HG03571 (cell line): Measurements from ENCODE around the gene FAM120A.

Experiments
- ATAC-seq: cut with Tn5 transposase; IDR thresholded peaks from one replicate; pipeline ENCODE4 v1.9.1; 2021; ENCODE audit not compliant: unreplicated experiment

Gene FAM120A

DNA sequence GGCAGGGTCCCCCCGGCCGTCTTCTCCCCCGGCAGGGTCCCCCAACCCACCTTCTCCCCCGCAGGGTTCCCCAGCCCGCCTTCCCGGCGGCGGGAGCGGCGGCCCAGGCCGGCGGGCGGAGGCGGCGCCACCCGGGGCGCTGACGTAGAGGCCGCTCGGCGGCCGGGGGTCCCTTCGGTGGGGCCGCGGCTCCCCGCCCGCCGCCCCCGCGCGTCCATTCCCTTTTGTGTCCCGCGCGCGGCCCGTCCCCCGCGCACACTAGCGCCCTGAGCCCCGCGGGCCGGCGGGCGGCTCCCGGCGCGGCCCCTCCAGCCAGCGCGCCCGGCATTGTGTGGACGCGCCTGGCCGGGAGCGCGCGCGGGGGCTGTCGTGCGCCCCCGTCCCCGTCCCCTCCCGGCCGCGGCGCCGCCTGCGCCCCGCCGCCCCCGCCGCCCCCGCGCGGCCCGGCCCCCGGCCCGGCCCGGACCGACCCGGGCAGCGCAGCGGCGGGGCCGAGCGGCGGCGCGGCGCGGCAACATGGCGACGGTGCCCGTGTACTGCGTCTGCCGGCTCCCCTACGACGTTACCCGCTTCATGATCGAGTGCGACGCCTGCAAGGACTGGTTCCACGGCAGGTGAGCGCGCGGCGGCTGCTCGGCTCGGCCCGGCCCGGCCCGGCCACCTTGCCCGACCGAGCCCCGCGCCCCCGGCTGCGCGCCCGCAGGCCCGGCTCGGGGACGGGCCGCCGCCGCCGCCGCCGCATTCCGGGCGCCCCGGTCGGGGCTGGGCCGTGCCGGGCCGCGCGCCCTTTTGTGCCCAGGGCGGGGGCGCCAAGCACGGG lies 125.0 kb downstream of the FAM120A start, which contains the start of gene PHF2:
Gene PHF2 (plus strand): TSS at position 327 of the 820 bp plus-strand sequence. CDS start 190 bp downstream, at position 517.
- no peak for ATAC-seq

- no peak for ATAC-seq
These were observed 125.8 kb downstream of the FAM120A start for GRCh38 chr9:93577078-93577974.

GRCh38 chr9:93577975-93578682 lies 126.6 kb downstream of the FAM120A start:
- no peak for ATAC-seq

DNA sequence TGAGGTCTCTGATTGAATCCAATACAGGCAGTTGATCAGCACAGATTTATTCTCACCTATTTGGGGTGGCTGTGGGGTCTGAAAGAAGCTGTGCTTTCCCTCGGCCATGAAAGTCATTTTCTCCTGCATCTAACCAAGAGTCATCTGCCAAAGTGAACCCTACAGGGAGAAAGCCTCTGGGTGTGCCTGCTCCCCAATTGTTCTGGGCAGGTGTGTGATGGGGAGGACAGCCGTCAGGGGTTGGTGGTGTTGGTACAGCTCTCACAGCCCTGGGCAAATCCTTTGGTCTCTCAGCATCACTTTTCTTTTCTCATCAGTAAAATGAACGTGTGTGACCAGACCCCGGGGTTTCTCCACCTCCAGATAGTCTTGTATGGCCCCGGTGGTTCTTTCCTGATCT lies 127.4 kb downstream of the FAM120A start:
- ATAC-seq = no peak

DNA sequence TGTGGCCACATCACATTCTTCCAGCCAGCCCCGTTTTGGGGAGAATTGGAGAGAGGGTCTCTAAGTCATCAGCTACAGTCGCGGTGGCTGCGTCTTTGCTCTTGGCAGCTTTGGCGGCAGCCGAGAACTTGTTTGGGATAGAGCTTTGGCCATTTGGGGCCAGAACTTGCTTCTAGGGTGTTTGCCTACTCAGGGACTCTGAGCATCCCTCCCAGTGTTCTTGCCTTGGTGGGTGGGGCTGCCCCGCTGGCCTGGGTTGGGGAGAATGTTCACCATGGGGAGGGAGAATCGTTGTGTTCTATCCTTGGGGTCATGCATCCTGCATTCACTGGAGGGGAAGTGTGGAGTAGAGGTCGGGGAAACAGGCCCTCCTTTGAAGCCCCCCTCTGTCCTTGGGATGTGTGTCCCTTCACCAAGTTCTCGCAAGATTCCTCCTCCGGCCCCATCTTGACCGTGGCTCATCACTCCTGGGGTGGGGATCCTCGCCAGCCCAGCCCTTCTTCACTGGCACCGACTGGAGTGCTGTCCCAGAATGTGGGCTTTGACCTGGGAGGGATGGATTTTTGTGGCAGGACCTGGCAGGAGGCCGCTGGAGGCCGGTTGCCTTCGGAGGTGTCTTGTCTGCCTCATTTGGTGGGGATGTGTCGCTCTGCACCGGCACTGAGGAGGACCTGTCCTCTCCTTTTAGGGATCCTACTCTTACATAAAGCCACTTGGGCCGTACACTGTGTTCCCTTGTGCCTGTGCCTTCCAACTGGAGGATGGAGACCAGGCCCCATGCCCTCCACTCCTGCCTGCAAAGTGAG lies 128.4 kb downstream of the FAM120A start:
- no peak for ATAC-seq

GRCh38 chr9:93580654-93581380 lies 129.3 kb downstream of the FAM120A start:
- no peak for ATAC-seq

DNA sequence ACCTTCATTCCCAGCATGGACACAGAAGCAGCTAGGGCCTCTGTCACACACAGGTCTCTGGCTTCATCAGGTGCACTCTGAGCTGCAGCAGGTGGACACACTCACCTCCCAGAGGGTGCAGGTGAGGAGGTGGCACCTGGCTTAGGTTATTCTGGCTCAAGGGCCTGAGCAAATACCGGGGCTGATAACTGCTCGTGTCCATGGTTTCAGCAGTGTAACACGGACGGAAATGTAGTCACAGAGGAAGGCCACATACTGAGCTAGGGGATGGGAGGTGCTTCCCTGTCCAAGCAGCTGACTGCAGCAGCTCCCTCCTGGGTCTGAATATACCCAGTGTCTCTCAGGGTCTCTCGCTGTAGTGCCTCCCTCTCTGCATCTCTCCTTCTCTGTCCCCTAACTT lies 130.6 kb downstream of the FAM120A start:
- ATAC-seq = no peak

DNA sequence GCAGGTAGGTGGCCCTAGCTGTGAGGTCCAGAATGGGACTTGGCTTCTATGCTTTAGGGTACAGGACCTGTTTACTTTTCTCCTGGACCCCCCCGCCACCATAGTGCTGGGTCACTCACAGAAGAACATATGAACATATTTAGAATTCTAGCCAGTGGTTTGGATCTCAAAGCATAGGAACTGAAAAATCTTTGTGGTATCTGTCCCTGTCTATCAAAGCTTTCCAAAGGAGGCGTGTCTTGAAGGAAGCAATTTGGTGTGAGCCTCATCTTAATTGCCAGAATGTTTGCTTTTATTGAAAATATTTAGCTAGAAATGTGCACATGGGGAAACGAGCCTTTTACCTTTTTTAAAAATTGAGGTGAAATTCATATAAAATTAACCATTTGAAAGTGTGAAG lies 131.1 kb downstream of the FAM120A start:
- no peak for ATAC-seq

DNA sequence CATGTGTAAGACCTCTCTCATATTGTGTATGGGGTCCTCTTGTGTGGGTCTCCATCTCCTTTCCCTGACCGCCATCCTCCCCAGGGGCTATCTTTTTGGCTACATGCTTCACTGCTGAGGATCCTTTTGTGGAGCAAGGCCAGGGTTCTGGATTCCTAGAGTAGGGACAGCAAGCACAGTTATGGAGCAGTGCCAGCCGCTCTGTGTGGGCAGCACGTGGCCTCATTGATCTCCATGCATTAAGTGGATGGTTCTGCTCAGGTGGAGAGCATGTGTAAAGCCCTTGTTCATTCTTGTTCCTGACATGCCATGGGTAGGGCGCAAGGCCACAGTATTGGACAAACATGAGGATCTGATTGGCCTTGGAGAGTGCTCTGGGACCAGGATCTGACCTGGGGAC lies 133.8 kb downstream of the FAM120A start:
- no peak for ATAC-seq

GRCh38 chr9:93585695-93586094 lies 134.2 kb downstream of the FAM120A start:
- ATAC-seq = no peak

- ATAC-seq = no peak
These were observed 135.0 kb downstream of the FAM120A start for GRCh38 chr9:93586290-93587057.

DNA sequence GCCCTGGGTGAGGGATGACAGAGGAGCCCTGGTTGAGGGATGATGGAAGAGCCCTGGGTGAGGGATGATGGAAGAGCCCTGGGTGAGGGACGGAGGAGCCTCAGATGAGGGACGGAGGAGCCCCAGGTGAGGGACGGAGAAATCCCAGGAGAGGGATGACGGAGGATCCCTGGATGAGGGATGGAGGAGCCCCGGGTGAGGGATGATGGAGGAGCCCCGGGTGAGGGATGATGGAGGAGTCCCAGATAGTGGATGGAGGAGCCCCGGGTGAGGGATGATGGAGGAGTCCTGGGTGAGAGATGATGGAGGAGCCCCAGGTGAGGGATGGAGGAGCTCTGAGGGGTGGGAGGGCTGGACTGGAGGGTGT lies 135.8 kb downstream of the FAM120A start:
- ATAC-seq = no peak

DNA sequence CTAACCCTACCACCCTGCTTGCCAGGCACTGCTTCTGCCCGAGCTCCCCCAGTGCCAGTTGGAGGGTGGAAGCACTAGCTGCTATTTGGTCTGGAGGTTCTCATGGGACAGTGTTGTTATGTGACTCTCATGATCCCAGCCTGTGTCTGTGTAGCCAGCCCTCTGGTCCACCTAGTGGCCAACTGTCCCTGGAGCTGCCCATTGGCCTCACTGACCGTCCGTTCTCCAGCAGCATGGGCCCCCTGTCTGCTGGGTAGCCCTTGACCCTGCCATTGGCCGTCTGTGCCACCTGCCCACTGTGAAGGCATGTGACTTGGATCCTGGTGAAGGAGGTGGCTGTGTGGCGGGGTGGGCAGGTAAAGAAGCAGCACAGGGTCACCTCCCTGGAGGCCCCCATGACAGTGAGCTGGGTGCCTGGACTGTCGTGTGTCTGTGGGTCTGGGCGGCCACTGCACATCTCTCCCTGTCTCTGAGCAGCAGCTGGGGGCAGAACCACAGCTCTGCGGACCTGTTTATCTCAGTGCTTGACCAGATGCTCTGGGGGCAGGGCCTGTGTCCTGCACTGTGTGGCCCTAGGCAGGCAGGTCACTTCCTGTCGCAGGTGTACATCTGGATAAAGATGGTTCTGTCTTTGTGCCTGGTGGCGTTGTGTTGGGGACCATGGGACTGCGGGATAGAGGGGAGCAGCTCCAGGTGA lies 136.3 kb downstream of the FAM120A start:
- ATAC-seq = no peak

DNA sequence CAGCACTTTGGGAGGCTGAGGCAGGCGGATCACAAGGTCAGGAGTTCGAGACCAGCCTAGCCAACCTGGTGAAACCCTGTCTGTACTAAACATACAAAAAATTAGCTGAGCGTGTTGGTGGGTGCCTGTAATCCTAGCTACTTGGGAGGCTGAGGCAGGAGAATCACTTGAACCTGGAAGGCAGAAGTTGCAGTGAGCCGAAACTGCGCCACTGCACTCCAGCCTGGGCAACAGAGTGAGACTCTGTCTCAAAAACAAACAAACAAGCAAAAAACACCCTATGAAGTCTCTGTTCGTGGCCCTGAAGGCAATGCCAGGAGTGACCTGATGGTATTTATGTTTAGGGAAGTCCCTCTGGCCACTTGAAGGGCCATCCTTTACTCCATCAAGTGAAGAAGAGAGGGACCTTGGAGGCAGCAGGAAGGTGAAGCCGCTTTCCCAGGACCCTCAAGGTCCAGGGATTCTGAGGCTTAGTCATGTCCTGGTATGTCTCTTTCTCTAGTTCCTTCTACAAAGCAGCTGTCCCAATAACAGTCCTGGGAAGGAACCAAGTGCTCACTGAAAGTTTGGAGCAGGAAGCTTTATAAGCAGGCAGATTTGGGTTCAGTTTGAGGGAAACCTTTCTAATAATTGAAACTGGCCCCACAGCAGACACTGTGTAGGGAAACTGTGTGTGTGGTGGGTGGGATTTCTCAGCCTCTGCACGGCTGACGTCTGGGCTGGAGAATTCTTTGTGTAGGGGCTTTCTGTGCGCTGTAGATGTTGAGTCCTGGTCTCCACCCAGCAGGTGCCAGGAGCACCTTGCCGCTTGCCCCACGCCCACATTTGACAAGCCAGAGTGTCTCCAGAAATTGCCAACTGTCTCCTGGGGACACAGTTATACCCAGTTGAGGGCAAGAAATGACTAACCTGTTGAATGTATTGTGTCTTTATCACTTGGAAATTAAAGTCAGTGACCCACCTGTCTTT lies 137.4 kb downstream of the FAM120A start:
- ATAC-seq = no peak

DNA sequence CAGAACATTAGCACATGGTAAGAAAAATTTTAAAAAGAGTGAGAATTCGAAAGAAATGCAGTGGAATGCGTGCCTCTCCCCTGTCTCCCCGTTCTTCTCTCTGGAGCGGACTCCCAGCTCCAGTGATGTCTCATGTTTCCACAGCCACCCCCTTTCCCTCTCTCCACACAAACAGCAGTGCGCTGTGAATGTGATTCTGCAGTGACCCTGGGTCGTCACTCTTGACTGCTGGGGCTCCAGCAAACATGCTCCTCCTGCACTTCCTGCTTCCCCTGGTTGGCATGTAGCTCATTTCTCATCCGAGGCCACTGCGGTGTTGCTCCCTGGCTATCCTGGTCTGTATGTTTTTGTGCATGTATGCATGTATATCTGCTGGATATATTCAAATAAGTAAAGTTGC lies 138.2 kb downstream of the FAM120A start:
- ATAC-seq = no peak

DNA sequence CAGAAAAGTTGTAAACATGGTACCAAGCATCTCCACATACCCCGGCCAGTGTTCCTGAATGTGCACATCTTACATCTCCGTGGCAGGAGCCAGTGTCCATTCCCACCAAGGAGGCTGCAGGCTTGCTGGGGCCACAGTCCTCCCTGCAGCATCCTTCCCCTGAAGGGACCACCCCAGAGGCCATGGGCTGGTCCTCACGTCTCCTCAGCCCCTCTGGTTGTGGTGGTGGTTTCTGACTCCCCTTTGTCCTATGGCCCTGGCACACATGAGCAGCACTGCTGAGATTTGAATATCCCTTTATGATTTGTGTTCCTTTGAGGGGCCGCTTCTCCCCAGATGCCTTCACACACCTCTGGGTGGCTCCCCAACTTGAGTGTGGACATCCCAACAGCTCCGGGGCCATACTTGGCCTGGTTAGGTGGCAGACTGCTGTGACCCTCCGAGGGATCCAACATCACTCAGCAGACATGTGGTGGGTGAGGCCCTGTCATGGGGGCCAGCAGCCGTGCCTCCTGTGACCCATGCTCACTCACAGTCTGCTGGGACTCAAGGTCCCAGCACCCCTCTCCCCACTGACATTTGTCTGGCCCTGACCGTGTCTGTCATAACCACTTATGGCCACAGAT lies 139.2 kb downstream of the FAM120A start:
- ATAC-seq = no peak
